K562 (cell line): ENCODE measurements around the gene SPPL3. TPM values are rescaled to one million over a fixed set of nuclear protein-coding genes. Genes with fewer than 3 reads are reported as not detected.

Experiments
- ATAC-seq: fragments of 200-7000 bp; cut with Tn5 transposase; 3 replicates; pipeline ENCODE4 v1.9.1; 2020; ENCODE audit warnings: moderate library complexity
- BruUV-seq: library from RNA; stranded (reverse); fragments of 400-500 nt; replicated peaks from 2 replicates; lab custom pipeline; 2021; lab: Mats Ljungman, UMichigan
- CTCF ChIA-PET: fragments of 300-600 bp; formaldehyde crosslinking; extraction: SDS; loops from one replicate; lab custom pipeline; 2021; ENCODE audit warnings: low intra/inter-chr PET ratio; lab: Yijun Ruan, JAX
- POLR2A ChIA-PET: fragments of 300-600, 350-650 bp; sonication (Branson Sonifier 250); formaldehyde crosslinking; extraction: SDS; loops from one replicate; lab custom pipeline; 2021; ENCODE audit warnings: antibody characterized with exemption, inconsistent platforms; lab: Yijun Ruan, JAX
- DNase-seq, 4 experiments: peaks; one replicate each; pipeline versions ENCODE4 v3.0.0 to v3.0.0-alpha.2; 2011 to 2018; ENCODE audit warnings: low spot score in 3 of 4, mixed read lengths in 3 of 4; ENCODE audit errors: extremely low read depth in 1 of 4
- FAIRE-seq: peaks from 2 replicates; lab custom pipeline; 2011; peaks lifted over from hg19 to GRCh38; lab: Jason Lieb, UNC
- H2AFZ ChIP-seq: 2 replicates; pipeline ENCODE4 v1.6.0; 2011; ENCODE audit warnings: low read depth, low read length, control low read depth, inconsistent platforms
- H3K27ac ChIP-seq: fragments of 200-600 bp; 3 replicates; pipeline ENCODE4 v1.8.0; 2011; ENCODE audit warnings: low read depth, mild to moderate bottlenecking, control low read depth, inconsistent platforms, low read length, moderate library complexity, mixed read lengths; ENCODE audit errors: extremely low read depth
- H3K27me3 ChIP-seq, 2 experiments: fragments of 300-600 bp in 1 of 2; 2 replicates in 1 of 2; 3 replicates in 1 of 2; pipeline versions ENCODE4 v1.6.0 to v1.8.0; 2011; ENCODE audit warnings: inconsistent platforms in 2 of 2, low read length in 2 of 2, mild to moderate bottlenecking in 1 of 2, mixed read lengths in 1 of 2, moderate library complexity in 1 of 2; ENCODE audit not compliant: control insufficient read depth in 2 of 2, insufficient read depth in 2 of 2
- H3K36me3 ChIP-seq: fragments of 300-600 bp; 3 replicates; pipeline ENCODE4 v1.8.0; 2011; ENCODE audit warnings: mild to moderate bottlenecking, low read length, inconsistent platforms; ENCODE audit not compliant: control insufficient read depth, insufficient read depth
- H3K4me1 ChIP-seq, 2 experiments: fragments of 200-600 bp in 1 of 2; replicated peaks in 1 of 2; 2 replicates in 1 of 2; 3 replicates in 1 of 2; pipeline versions ENCODE4 v1.5.1 to v1.8.0; 2011; ENCODE audit warnings: inconsistent platforms in 2 of 2, low read length in 2 of 2, mild to moderate bottlenecking in 1 of 2, mixed read lengths in 1 of 2, moderate library complexity in 1 of 2; ENCODE audit not compliant: control insufficient read depth in 2 of 2, insufficient read depth in 2 of 2
- H3K4me2 ChIP-seq: 2 replicates; pipeline ENCODE4 v1.6.1; 2011; ENCODE audit warnings: low read length, control low read depth, inconsistent platforms, mixed read lengths; ENCODE audit not compliant: insufficient read depth
- H3K4me3 ChIP-seq: fragments of 200-600 bp; sonication (generic), shearing (Covaris generic); 2 replicates; pipeline ENCODE4 v1.5.1; 2016; ENCODE audit warnings: control low read depth, inconsistent platforms
- H3K79me2 ChIP-seq: fragments of 200-600 bp; 3 replicates; pipeline ENCODE4 v1.8.0; 2011; ENCODE audit warnings: low read length, inconsistent platforms; ENCODE audit not compliant: control insufficient read depth, insufficient read depth
- H3K9ac ChIP-seq, 2 experiments: 2 replicates each; pipeline versions ENCODE4 v1.6.0 to v1.6.1; 2011; ENCODE audit warnings: low read depth in 2 of 2, low read length in 2 of 2, control low read depth in 1 of 2, inconsistent platforms in 1 of 2, mild to moderate bottlenecking in 1 of 2, mixed read lengths in 1 of 2; ENCODE audit not compliant: insufficient read depth in 1 of 2
- H3K9me1 ChIP-seq: one replicate; pipeline ENCODE4 v1.6.0; 2011; ENCODE audit warnings: inconsistent platforms, mild to moderate bottlenecking, low read length, moderate library complexity; ENCODE audit not compliant: control insufficient read depth, insufficient read depth
- H3K9me3 ChIP-seq: replicated peaks from 2 replicates; pipeline ENCODE4 v1.5.1; 2011; ENCODE audit warnings: low read depth, low read length, inconsistent platforms; ENCODE audit not compliant: control insufficient read depth, insufficient read depth
- H4K20me1 ChIP-seq: replicated peaks from 2 replicates; pipeline ENCODE4 v1.6.1; 2011; ENCODE audit warnings: low read length, inconsistent platforms, mixed read lengths; ENCODE audit not compliant: control insufficient read depth, insufficient read depth
- ELF2 ChIP-seq: fragments of 250-450 bp; sonication (Bioruptor Pico); IDR thresholded peaks from 2 replicates; pipeline ENCODE4 v1.5.0; 2021; ENCODE audit warnings: mild to moderate bottlenecking
- GATAD2B ChIP-seq: fragments of 450-650 bp; IDR thresholded peaks from 2 replicates; pipeline ENCODE4 v1.6.1; 2017; ENCODE audit warnings: mild to moderate bottlenecking, borderline replicate concordance
- SNAPC5 ChIP-seq: fragments of 250-450 bp; sonication (Bioruptor Pico); IDR thresholded peaks from 2 replicates; pipeline ENCODE4 v1.8.0; 2021; ENCODE audit warnings: moderate library complexity, mild to moderate bottlenecking, inconsistent platforms
- ZNF121 ChIP-seq: sonication (generic); formaldehyde crosslinking; conservative IDR thresholded peaks from 2 replicates; pipeline ENCODE4 v1.8.0; 2022; ENCODE audit warnings: missing genetic modification reagents
- ZNF740 ChIP-seq, 3 experiments: fragments of 200-800 bp in 1 of 3; sonication (Bioruptor generic) in 1 of 3; sonication (generic) in 1 of 3; formaldehyde crosslinking in 1 of 3; IDR thresholded peaks; 2 replicates each; pipeline versions ENCODE4 v1.6.1 to v1.8.0; 2016 to 2022; ENCODE audit warnings: mild to moderate bottlenecking in 2 of 3, missing compliant biosample characterization in 2 of 3, missing genetic modification characterization in 2 of 3, missing genetic modification reagents in 1 of 3
- WGBS: fragments of 100-300 bp; shearing (Covaris generic); methylation state at CpG from one replicate; pipeline ENCODE4 v1.1.6; 2016; ENCODE audit warnings: low coverage, mixed read lengths; ENCODE audit not compliant: insufficient coverage; ENCODE audit errors: missing lambda C conversion rate; 5-methylcytosine and 5-hydroxymethylcytosine counted together
- in situ Hi-C: fragments of 300-500 bp; cut with MboI; formaldehyde crosslinking; loops from 4 replicates; pipeline ENCODE4 v1.15.0; 2018; ENCODE audit warnings: inconsistent platforms, mixed read lengths
- intact Hi-C: fragments of 100-400 bp; cut with micrococcal nuclease; formaldehyde crosslinking; loops from 2 replicates; pipeline ENCODE4 v1.14.2; 2022
- polyA plus RNA-seq, 8 experiments: library from polyadenylated mRNA; depleted of rRNA in 4 of 8; stranded (reverse) in 5 of 8; unstranded in 3 of 8; fragments of >200 nt; fragmentation: Nextera tagmentation in 2 of 8; fragmentation: Illumina TruSeq in 1 of 8; extraction: Ambion mirVana in 2 of 8; extraction: Trizol in 1 of 8; gene quantifications; 2 replicates each; pipeline versions ENCODE4 v1.2.1 to v1.2.3, GENCODE V29; 2011 to 2014; ENCODE audit warnings: inconsistent platforms in 1 of 8, missing spikeins in 1 of 8
- total RNA-seq, 7 experiments: library from RNA; depleted of rRNA in 6 of 7; stranded (reverse); fragments of >200 nt in 6 of 7; fragmentation: Illumina TruSeq in 2 of 7; extraction: Trizol in 2 of 7; gene quantifications; 2 replicates each; pipeline versions ENCODE4 v1.2.1 to v1.2.3, GENCODE V29; 2011 to 2021; ENCODE audit warnings: low replicate concordance in 1 of 7
- TF ChIP-seq, protein P1 (sequence below): sonication (generic); formaldehyde crosslinking; IDR thresholded peaks from 2 replicates; pipeline ENCODE4 v1.9.0; 2022; ENCODE audit warnings: mild to moderate bottlenecking, missing genetic modification reagents

Gene SPPL3
- total and polyA plus RNA-seq, 9 of the 15 experiments (the other 6 are each of a cell fraction or from before 2014, with no cell fraction given): 2.9 to 32.1 (median 7.1) TPM

- peaks cover 0 to 3% of the 10 kb centered on the region in 2 experiments; a peak in 1 of 5 replicates for H3K27me3 ChIP-seq
- in situ Hi-C loops: no loop called here
- FAIRE-seq: no peak
These were observed 27.9 kb upstream of the SPPL3 start for GRCh38 chr12:120932058-120932457.

More at GRCh38 chr12:120932058-120932457, 27.9 kb upstream of the SPPL3 start:
- DNase-seq: no peak
- H3K9me3 ChIP-seq: no peaks in the 10 kb centered on the region
- H3K9ac ChIP-seq: no peak overlapping the region
- H3K9me1 ChIP-seq: no peaks in the 10 kb centered on the region
- H3K4me1 ChIP-seq: no peaks in the 10 kb centered on the region; a peak in 2 of 5 replicates
- WGBS: 40% methylated on average over 7 of the region's 7 CpGs
- no peak for ATAC-seq
- ChIA-PET POLR2A (interaction anchor here (0.7 to 1.9 kb wide), 4 partner anchors 10 to 148 kb away, joined by 3 to 4 read pairs (median 4); no protein-coding TSS in a partner anchor), CTCF (no interaction called here)
- no TSS peak for BruUV-seq
- intact Hi-C loops: no loop called here
- H3K79me2 ChIP-seq: no peaks in the 10 kb centered on the region
- no peaks in the 10 kb centered on the region for H4K20me1 ChIP-seq
- peak overlapping the region; percentile 43; the same call in 1 of the 2 replicates for H2AFZ ChIP-seq
- no peaks in the 10 kb centered on the region for H3K36me3 ChIP-seq
- H3K4me3 ChIP-seq: no peak overlapping the region
- peak overlapping the region; percentile 4; the same call in 1 of the 2 replicates for H3K4me2 ChIP-seq
- H3K27ac ChIP-seq: no peak overlapping the region
- TF ChIP-seq, protein P1, sequence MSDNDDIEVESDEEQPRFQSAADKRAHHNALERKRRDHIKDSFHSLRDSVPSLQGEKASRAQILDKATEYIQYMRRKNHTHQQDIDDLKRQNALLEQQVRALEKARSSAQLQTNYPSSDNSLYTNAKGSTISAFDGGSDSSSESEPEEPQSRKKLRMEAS (CRISPR knock-in tag): no peak
- TF ChIP-seq GATAD2B (no peak), ZNF121 (CRISPR knock-in tag) (no peak), ZNF740 (CRISPR knock-in tag; IDR thresholded peaks at IDR 0.05) (no peak), ZNF740 (tag; IDR thresholded peaks at IDR 0.05) (no peak), ELF2 (CRISPR knock-in tag) (no peak), SNAPC5 (CRISPR knock-in tag) (no peak)
